ENCODE data around the gene MMP13. TPM values are rescaled to one million over a fixed set of nuclear protein-coding genes. Genes with fewer than 3 reads are reported as not detected.

The MMP13 gene
- total RNA-seq, 1 donor from 2014 or later, result 1.2 TPM

DNA sequence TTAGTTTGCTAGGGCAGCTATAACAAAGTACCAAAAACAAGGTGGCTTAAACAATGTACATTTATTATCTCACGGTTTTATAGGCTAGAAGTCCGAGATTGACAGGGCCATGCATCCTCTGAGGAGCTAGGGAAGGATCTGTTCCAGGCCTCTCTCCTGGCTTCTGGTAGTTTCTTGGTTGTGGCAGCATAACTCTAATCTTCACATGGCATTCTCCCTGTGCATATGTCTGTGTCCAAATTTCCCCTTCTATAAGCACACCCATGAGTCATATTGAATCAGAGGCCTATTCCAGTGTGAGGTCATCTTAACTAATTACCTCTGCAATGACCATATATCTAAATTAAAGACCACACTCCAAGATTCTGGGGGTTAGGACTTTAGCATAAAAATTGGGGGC, 31.3 kb upstream of the MMP13 start:
- Histone ChIP-seq H3K9me3 (ENCODE audit: insufficient read depth, low read depth, low read length) (no peaks in the 10 kb centered on the region), H3K27ac (ENCODE audit: low read depth, low read length) (no peak overlapping the region), H3K9ac (ENCODE audit: low read length) (no peak overlapping the region), H4K20me1 (ENCODE audit: insufficient read depth, low read length) (no peaks in the 10 kb centered on the region), H3K4me1 (ENCODE audit: insufficient read depth, low read length) (peaks cover 15% of the 10 kb centered on the region), H3K79me2 (ENCODE audit: insufficient read depth, low read length) (no peaks in the 10 kb centered on the region), H3K36me3 (ENCODE audit: insufficient read depth, low read length) (no peaks in the 10 kb centered on the region), H3K27me3 (ENCODE audit: insufficient read depth, low read length) (no peaks in the 10 kb centered on the region), H2AFZ (ENCODE audit: low read depth, low read length) (no peak overlapping the region), H3K4me2 (ENCODE audit: low read length) (peak overlapping the region; percentile 24), H3K4me3 (ENCODE audit: insufficient read depth, low read depth, low read length) (no peak overlapping the region)
- DNase-seq (ENCODE audit: low read depth) (peak; percentile 72), FAIRE-seq (no peak)
- peaks cover 7% of the 10 kb centered on the region for H3K4me1 Mint-ChIP-seq (ENCODE audit: low read depth, unreplicated experiment)
- no peaks in the 10 kb centered on the region for H3K9me3 Mint-ChIP-seq (ENCODE audit: unreplicated experiment)
- H3K36me3 Mint-ChIP-seq (ENCODE audit: low read depth, unreplicated experiment), result no peaks in the 10 kb centered on the region
- TF ChIP-seq, protein P1, sequence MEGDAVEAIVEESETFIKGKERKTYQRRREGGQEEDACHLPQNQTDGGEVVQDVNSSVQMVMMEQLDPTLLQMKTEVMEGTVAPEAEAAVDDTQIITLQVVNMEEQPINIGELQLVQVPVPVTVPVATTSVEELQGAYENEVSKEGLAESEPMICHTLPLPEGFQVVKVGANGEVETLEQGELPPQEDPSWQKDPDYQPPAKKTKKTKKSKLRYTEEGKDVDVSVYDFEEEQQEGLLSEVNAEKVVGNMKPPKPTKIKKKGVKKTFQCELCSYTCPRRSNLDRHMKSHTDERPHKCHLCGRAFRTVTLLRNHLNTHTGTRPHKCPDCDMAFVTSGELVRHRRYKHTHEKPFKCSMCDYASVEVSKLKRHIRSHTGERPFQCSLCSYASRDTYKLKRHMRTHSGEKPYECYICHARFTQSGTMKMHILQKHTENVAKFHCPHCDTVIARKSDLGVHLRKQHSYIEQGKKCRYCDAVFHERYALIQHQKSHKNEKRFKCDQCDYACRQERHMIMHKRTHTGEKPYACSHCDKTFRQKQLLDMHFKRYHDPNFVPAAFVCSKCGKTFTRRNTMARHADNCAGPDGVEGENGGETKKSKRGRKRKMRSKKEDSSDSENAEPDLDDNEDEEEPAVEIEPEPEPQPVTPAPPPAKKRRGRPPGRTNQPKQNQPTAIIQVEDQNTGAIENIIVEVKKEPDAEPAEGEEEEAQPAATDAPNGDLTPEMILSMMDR (IDR thresholded peaks at IDR 0.05; ENCODE audit: insufficient read depth, low read depth, low read length), result no peak
- no peak for TF ChIP-seq EZH2 (IDR thresholded peaks at IDR 0.05; ENCODE audit: insufficient read depth, low read length)
- H3K27me3 Mint-ChIP-seq (ENCODE audit: low read depth, unreplicated experiment), result no peaks in the 10 kb centered on the region
- H3K4me3 Mint-ChIP-seq (ENCODE audit: unreplicated experiment), result no peak overlapping the region
- H3K27ac Mint-ChIP-seq (ENCODE audit: unreplicated experiment), result no peak overlapping the region

GRCh38 chr11:102985850-102986249, 30.3 kb upstream of the MMP13 start:
- Mint-ChIP-seq H3K9me3 (ENCODE audit: unreplicated experiment) (no peaks in the 10 kb centered on the region), H3K27me3 (ENCODE audit: low read depth, unreplicated experiment) (no peaks in the 10 kb centered on the region), H3K4me3 (ENCODE audit: unreplicated experiment) (no peak overlapping the region), H3K4me1 (ENCODE audit: low read depth, unreplicated experiment) (peaks cover 7% of the 10 kb centered on the region), H3K27ac (ENCODE audit: unreplicated experiment) (no peak overlapping the region), H3K36me3 (ENCODE audit: low read depth, unreplicated experiment) (no peaks in the 10 kb centered on the region)
- no peak overlapping the region for H3K4me3 ChIP-seq (ENCODE audit: insufficient read depth, low read depth, low read length)
- no peaks in the 10 kb centered on the region for H3K79me2 ChIP-seq (ENCODE audit: insufficient read depth, low read length)
- TF ChIP-seq, protein P1 (IDR thresholded peaks at IDR 0.05; ENCODE audit: insufficient read depth, low read depth, low read length), result no peak
- TF ChIP-seq EZH2 (IDR thresholded peaks at IDR 0.05; ENCODE audit: insufficient read depth, low read length), result no peak
- H2AFZ ChIP-seq (ENCODE audit: low read depth, low read length), result no peak overlapping the region
- no peak overlapping the region for H3K9ac ChIP-seq (ENCODE audit: low read length)
- FAIRE-seq (no peak), DNase-seq (ENCODE audit: low read depth) (no peak)
- no peaks in the 10 kb centered on the region for H3K27me3 ChIP-seq (ENCODE audit: insufficient read depth, low read length)
- no peaks in the 10 kb centered on the region for H4K20me1 ChIP-seq (ENCODE audit: insufficient read depth, low read length)
- no peak overlapping the region for H3K4me2 ChIP-seq (ENCODE audit: low read length)
- H3K4me1 ChIP-seq (ENCODE audit: insufficient read depth, low read length), result peaks cover 15% of the 10 kb centered on the region
- H3K9me3 ChIP-seq (ENCODE audit: insufficient read depth, low read depth, low read length), result no peaks in the 10 kb centered on the region
- H3K36me3 ChIP-seq (ENCODE audit: insufficient read depth, low read length), result no peaks in the 10 kb centered on the region
- no peak overlapping the region for H3K27ac ChIP-seq (ENCODE audit: low read depth, low read length)

DNA sequence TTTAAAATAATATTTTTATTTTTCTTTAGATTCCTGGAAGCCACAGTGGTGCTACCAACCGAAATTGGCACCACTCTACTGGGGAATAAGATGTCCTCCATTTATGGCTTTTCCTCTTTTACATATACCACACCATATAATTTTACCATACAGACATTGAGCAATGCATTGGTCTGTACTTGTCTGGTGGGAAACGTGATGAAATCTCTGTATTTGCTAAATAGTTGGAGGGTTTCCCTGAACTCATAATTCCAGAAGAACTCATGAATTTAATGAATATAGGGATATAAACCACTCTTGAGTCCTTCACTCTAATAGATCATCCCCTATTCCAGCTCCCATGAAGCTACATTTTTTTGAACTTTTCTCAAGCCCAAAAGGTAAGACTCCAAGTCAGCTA, 28.0 kb upstream of the MMP13 start:
- Histone ChIP-seq H3K36me3 (ENCODE audit: insufficient read depth, low read length) (no peaks in the 10 kb centered on the region), H3K79me2 (ENCODE audit: insufficient read depth, low read length) (no peaks in the 10 kb centered on the region), H4K20me1 (ENCODE audit: insufficient read depth, low read length) (no peaks in the 10 kb centered on the region), H3K9ac (ENCODE audit: low read length) (no peak overlapping the region), H3K4me3 (ENCODE audit: insufficient read depth, low read depth, low read length) (no peak overlapping the region), H3K27me3 (ENCODE audit: insufficient read depth, low read length) (no peaks in the 10 kb centered on the region), H3K4me2 (ENCODE audit: low read length) (no peak overlapping the region), H3K4me1 (ENCODE audit: insufficient read depth, low read length) (peaks cover 5% of the 10 kb centered on the region), H3K9me3 (ENCODE audit: insufficient read depth, low read depth, low read length) (no peaks in the 10 kb centered on the region), H2AFZ (ENCODE audit: low read depth, low read length) (no peak overlapping the region), H3K27ac (ENCODE audit: low read depth, low read length) (no peak overlapping the region)
- H3K27me3 Mint-ChIP-seq (ENCODE audit: low read depth, unreplicated experiment), result no peaks in the 10 kb centered on the region
- DNase-seq (ENCODE audit: low read depth), result no peak
- H3K9me3 Mint-ChIP-seq (ENCODE audit: unreplicated experiment), result peaks cover 2% of the 10 kb centered on the region
- no peak overlapping the region for H3K4me3 Mint-ChIP-seq (ENCODE audit: unreplicated experiment)
- peaks cover 2% of the 10 kb centered on the region for H3K4me1 Mint-ChIP-seq (ENCODE audit: low read depth, unreplicated experiment)
- H3K36me3 Mint-ChIP-seq (ENCODE audit: low read depth, unreplicated experiment), result no peaks in the 10 kb centered on the region
- no peak for FAIRE-seq
- TF ChIP-seq, protein P1 (IDR thresholded peaks at IDR 0.05; ENCODE audit: insufficient read depth, low read depth, low read length), result no peak
- TF ChIP-seq EZH2 (IDR thresholded peaks at IDR 0.05; ENCODE audit: insufficient read depth, low read length), result no peak
- H3K27ac Mint-ChIP-seq (ENCODE audit: unreplicated experiment), result no peak overlapping the region

All from astrocyte (in vitro differentiated cells and primary cell).